Adrenal gland (tissue), 19 donors: Measurements from ENCODE around the gene YWHAB. TPM values are rescaled to one million over a fixed set of nuclear protein-coding genes. Genes with fewer than 3 reads are reported as not detected.
A peak's percentile ranks its signal among the peaks of the same experiment; 100 is the strongest.

Source experiments
- DNase-seq, 7 donors: peaks; one replicate each; pipeline ENCODE4 v3.0.0-alpha.2; 2019 to 2020
- H3K27ac ChIP-seq, 5 donors: fragments of 200-600 bp; sonication (generic) in 4 of 5; 1 replicate in 3 of 5; 2 replicates in 2 of 5; pipeline versions ENCODE4 v1.5.1 to v1.8.0; 2016 to 2020; ENCODE audit warnings: mild to moderate bottlenecking in 1 of 5
- H3K27me3 ChIP-seq: fragments of 200-600 bp; 2 replicates; pipeline ENCODE4 v1.8.0; 2021
- H3K36me3 ChIP-seq, 2 donors: fragments of 200-600 bp; replicated peaks in 1 of 2; 1 replicate in 1 of 2; 2 replicates in 1 of 2; pipeline versions ENCODE4 v1.5.1 to v1.8.0; 2018 to 2022
- H3K4me1 ChIP-seq, 2 donors: fragments of 200-600 bp; replicated peaks in 1 of 2; 1 replicate in 1 of 2; 2 replicates in 1 of 2; pipeline versions ENCODE4 v1.5.1 to v1.8.0; 2018 to 2021
- H3K4me3 ChIP-seq, 4 donors: fragments of 200-600 bp; sonication (generic) in 3 of 4; one replicate each; pipeline ENCODE4 v1.5.1; 2016 to 2018
- H3K9me3 ChIP-seq, 3 donors: fragments of 200-600 bp; sonication (generic) in 1 of 3; replicated peaks in 1 of 3; 1 replicate in 2 of 3; 2 replicates in 1 of 3; pipeline versions ENCODE4 v1.5.1 to v1.8.0; 2016 to 2021
- POLR2A ChIP-seq, 2 donors: fragments of 450-650 bp; IDR thresholded peaks; one replicate each; pipeline ENCODE4 v1.6.1; 2017; ENCODE audit warnings: antibody characterized with exemption in 2 of 2, mild to moderate bottlenecking in 2 of 2, moderate library complexity in 1 of 2
- WGBS, 4 donors: extraction: QIAGEN DNeasy Blood & Tissue Kit in 2 of 4; methylation state at CpG; one replicate each; pipeline versions ENCODE4 v1.1.5 to v1.1.7; 2013 to 2017; 5-methylcytosine and 5-hydroxymethylcytosine counted together
- intact Hi-C, 2 donors: fragments of 100-400 bp; cut with DNase I; formaldehyde crosslinking; loops; one replicate each; pipeline versions ENCODE4 v1.14.1 to v1.15.0; 2022 to 2023
- long read RNA-seq, 10 donors: library from polyadenylated mRNA in 3 of 10; unstranded in 2 of 10; stranded (forward) in 1 of 10; transcript quantifications; one replicate each; pipeline ENCODE4 v2.0.0 and lab custom pipeline, GENCODE V29; 2021 to 2026
- polyA plus RNA-seq, 3 donors: library from polyadenylated mRNA; stranded (reverse); fragments of 200-250 nt in 2 of 3; fragments of 350-450 nt in 1 of 3; fragmentation: Illumina TruSeq in 1 of 3; extraction: RNeasy Lipid Tissue Mini Kit (QIAGEN cat#74804) in 1 of 3; gene quantifications; one replicate each; pipeline ENCODE4 v1.2.3, GENCODE V29; 2013 to 2014
- total RNA-seq, 9 donors: library from RNA; depleted of rRNA in 4 of 9; stranded (reverse); fragments of >200 nt in 4 of 9; fragments of 120-200 nt in 1 of 9; fragmentation: NEBNext Ultra II Directional in 1 of 9; extraction: Animal tissue kit (Norgen Biotek cat#: 25700) in 1 of 9; gene quantifications; one replicate each; pipeline versions ENCODE4 v1.1.0 to v1.2.4, GENCODE V29; 2013 to 2023
- TF ChIP-seq, protein P1 (sequence below), 6 experiments: fragments of 450-650 bp in 4 of 6; fragments of 200-600 bp in 2 of 6; sonication (generic) in 1 of 6; IDR thresholded peaks; 1 replicate in 5 of 6; 2 replicates in 1 of 6; pipeline versions ENCODE4 v1.5.1 to v1.8.0; 2016 to 2021; ENCODE audit warnings: antibody characterized with exemption in 6 of 6, mild to moderate bottlenecking in 2 of 6, moderate library complexity in 1 of 6
- donor health status: healthy with polysubstance abuse.
- donor health status: Bipolar disorder and iron deficiency.
- donor health status: DM: yes; HTN: yes; CAD: no.
- donor health status: DM: no; HTN: no; CAD: no.
- donor health status: DM: no; HTN: no; CAD: no.
- donor health status: DM: yes; HTN: yes; CAD: no.

Gene YWHAB
- 100 to 1,000 TPM; 109 to 207 (median 144) TPM for total RNA-seq
- polyA plus RNA-seq: 100 to 1,000 TPM in 1 of 3 donors, 10 to 100 TPM in 2; 53.1 to 293 (median 74.4) TPM
- long read RNA-seq, donor 1, transcript YWHAB-201 (6 exons, 3,049 nt): major isoform, 76 of 201 reads
- long read RNA-seq, donor 1, transcript YWHAB-202 (7 exons, 3,109 nt): minor isoform, 7 of 201 reads
- long read RNA-seq, donor 1, partial matches to known transcripts: 117 of 201 reads
- long read RNA-seq, donor 1, other reads (novel, unspliced or antisense): 0 of 201 reads
- long read RNA-seq, donor 2, transcript YWHAB-202 (7 exons, 3,109 nt): minor isoform, 7 of 141 reads
- long read RNA-seq, donor 2, transcript YWHAB-201 (6 exons, 3,049 nt): major isoform, 86 of 141 reads
- long read RNA-seq, donor 2, partial matches to known transcripts: 47 of 141 reads
- long read RNA-seq, donor 2, other reads (novel, unspliced or antisense): 0 of 141 reads
- long read RNA-seq, donor 3, transcript YWHAB-202 (7 exons, 3,109 nt): minor isoform, 7 of 153 reads
- long read RNA-seq, donor 3, transcript YWHAB-201 (6 exons, 3,049 nt): major isoform, 90 of 153 reads
- long read RNA-seq, donor 3, partial matches to known transcripts: 55 of 153 reads
- long read RNA-seq, donor 3, other reads (novel, unspliced or antisense): 0 of 153 reads
- long read RNA-seq, donor 4, transcript YWHAB-202 (7 exons, 3,109 nt): minor isoform, 15 of 305 reads
- long read RNA-seq, donor 4, transcript YWHAB-201 (6 exons, 3,049 nt): major isoform, 267 of 305 reads
- long read RNA-seq, donor 4, partial matches to known transcripts: 14 of 305 reads
- long read RNA-seq, donor 4, other reads (novel, unspliced or antisense): 9 of 305 reads
- long read RNA-seq, donor 5, transcript YWHAB-201 (6 exons, 3,049 nt): major isoform, 382 of 430 reads
- long read RNA-seq, donor 5, transcript YWHAB-202 (7 exons, 3,109 nt): minor isoform, 29 of 430 reads
- long read RNA-seq, donor 5, partial matches to known transcripts: 11 of 430 reads
- long read RNA-seq, donor 5, other reads (novel, unspliced or antisense): 7 of 430 reads
- long read RNA-seq, donor 6, transcript YWHAB-201 (6 exons, 3,049 nt): major isoform, 122 of 136 reads
- long read RNA-seq, donor 6, partial matches to known transcripts: 2 of 136 reads
- long read RNA-seq, donor 6, other reads (novel, unspliced or antisense): 7 of 136 reads
- long read RNA-seq, donor 7, transcript YWHAB-201 (6 exons, 3,049 nt): major isoform, 38 of 82 reads
- long read RNA-seq, donor 7, partial matches to known transcripts: 41 of 82 reads
- long read RNA-seq, donor 7, other reads (novel, unspliced or antisense): 0 of 82 reads
- long read RNA-seq, donor 8, transcript YWHAB-202 (7 exons, 3,109 nt): minor isoform, 10 of 188 reads
- long read RNA-seq, donor 8, transcript YWHAB-201 (6 exons, 3,049 nt): major isoform, 138 of 188 reads
- long read RNA-seq, donor 8, partial matches to known transcripts: 40 of 188 reads
- long read RNA-seq, donor 8, other reads (novel, unspliced or antisense): 0 of 188 reads
- long read RNA-seq, donor 9, transcript YWHAB-202 (7 exons, 3,109 nt): minor isoform, 5 of 126 reads
- long read RNA-seq, donor 9, transcript YWHAB-201 (6 exons, 3,049 nt): major isoform, 63 of 126 reads
- long read RNA-seq, donor 9, partial matches to known transcripts: 58 of 126 reads
- long read RNA-seq, donor 9, other reads (novel, unspliced or antisense): 0 of 126 reads
- long read RNA-seq, donor 10, transcript YWHAB-201 (6 exons, 3,049 nt): major isoform, 46 of 412 reads
- long read RNA-seq, donor 10, partial matches to known transcripts: 365 of 412 reads
- long read RNA-seq, donor 10, other reads (novel, unspliced or antisense): 0 of 412 reads

DNA sequence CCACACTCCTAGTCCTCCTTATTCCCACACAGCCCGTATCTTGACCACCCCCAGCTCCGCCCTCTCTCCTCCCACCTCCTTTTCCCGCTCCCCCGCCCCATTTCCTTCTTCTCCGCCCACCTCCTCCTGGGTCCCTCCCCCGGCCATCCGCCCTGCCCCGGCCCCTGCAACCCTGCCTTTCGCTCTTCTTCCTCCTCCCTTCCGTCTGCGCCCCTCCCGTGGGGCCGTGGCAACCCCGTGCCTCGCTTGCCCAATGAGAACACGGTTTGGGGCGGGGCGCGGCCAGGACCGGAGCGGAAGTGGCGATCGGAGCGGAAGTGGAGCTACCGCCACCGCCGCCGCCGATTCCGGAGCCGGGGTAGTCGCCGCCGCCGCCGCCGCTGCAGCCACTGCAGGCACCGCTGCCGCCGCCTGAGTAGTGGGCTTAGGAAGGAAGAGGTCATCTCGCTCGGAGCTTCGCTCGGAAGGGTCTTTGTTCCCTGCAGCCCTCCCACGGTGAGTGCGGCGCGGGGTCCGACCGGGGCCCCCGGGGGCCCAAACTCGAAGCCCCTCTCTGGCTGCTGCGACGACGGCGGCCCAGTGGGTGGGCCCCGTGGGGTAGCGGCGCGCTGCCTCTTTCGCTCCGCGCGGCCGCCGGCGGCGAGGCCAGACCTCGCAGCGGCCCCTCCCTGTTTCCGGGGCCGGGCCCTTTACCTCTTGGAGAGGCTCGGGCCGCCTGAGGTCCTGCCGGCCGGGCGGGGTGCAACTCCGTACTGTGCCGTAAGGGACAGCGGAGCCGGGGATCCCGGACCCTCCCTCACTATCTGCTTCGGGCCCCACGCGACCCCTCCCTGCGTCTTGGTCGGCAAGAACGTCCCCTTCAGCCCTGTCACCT, at the start of gene YWHAB:
Gene YWHAB (plus strand): TSS at position 314 of the 874 bp plus-strand sequence. CDS start 15,829 bp downstream, outside the sequence.
- Histone ChIP-seq H3K9me3 (no peaks in the 10 kb centered on the region), H3K36me3 (no peaks in the 10 kb centered on the region), H3K4me3 (peak within 1 kb of the TSS; percentile 28 to 91 (median 71)), H3K4me1 (peaks cover 36 to 46% of the 10 kb centered on the region in 2 donors), H3K27me3 (no peaks in the 10 kb centered on the region), H3K27ac (peak within 1 kb of the TSS; percentile 88 to 99 (median 96))
- TF ChIP-seq, protein P1, sequence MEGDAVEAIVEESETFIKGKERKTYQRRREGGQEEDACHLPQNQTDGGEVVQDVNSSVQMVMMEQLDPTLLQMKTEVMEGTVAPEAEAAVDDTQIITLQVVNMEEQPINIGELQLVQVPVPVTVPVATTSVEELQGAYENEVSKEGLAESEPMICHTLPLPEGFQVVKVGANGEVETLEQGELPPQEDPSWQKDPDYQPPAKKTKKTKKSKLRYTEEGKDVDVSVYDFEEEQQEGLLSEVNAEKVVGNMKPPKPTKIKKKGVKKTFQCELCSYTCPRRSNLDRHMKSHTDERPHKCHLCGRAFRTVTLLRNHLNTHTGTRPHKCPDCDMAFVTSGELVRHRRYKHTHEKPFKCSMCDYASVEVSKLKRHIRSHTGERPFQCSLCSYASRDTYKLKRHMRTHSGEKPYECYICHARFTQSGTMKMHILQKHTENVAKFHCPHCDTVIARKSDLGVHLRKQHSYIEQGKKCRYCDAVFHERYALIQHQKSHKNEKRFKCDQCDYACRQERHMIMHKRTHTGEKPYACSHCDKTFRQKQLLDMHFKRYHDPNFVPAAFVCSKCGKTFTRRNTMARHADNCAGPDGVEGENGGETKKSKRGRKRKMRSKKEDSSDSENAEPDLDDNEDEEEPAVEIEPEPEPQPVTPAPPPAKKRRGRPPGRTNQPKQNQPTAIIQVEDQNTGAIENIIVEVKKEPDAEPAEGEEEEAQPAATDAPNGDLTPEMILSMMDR (IDR thresholded peaks at IDR 0.05): peak in 5 of 6 experiments; percentile 14 to 42 (median 25)
- TF ChIP-seq POLR2A (IDR thresholded peaks at IDR 0.05): peak; percentile 74 to 76
- 1 to 4% (median 1%) methylated on average over 10 to 88 of the region's 88 CpGs for WGBS, 4 donors
- intact Hi-C loops: no loop called here
- peak; percentile 98 to 99 (median 98) for DNase-seq

- Histone ChIP-seq H3K4me1 (no peaks in the 10 kb centered on the region), H3K27me3 (peaks cover 13% of the 10 kb centered on the region), H3K27ac (no peak overlapping the region), H3K4me3 (no peak overlapping the region), H3K9me3 (no peaks in the 10 kb centered on the region), H3K36me3 (no peaks in the 10 kb centered on the region)
- 84 to 89% (median 85%) methylated on average over 11 to 12 of the region's 12 CpGs for WGBS, 4 donors
- TF ChIP-seq POLR2A (IDR thresholded peaks at IDR 0.05): no peak
- TF ChIP-seq, protein P1 (IDR thresholded peaks at IDR 0.05): no peak
- intact Hi-C loops: no loop called here
- no peak for DNase-seq
Observed at GRCh38 chr20:44836601-44837120, 48.8 kb upstream of the YWHAB start.

DNA sequence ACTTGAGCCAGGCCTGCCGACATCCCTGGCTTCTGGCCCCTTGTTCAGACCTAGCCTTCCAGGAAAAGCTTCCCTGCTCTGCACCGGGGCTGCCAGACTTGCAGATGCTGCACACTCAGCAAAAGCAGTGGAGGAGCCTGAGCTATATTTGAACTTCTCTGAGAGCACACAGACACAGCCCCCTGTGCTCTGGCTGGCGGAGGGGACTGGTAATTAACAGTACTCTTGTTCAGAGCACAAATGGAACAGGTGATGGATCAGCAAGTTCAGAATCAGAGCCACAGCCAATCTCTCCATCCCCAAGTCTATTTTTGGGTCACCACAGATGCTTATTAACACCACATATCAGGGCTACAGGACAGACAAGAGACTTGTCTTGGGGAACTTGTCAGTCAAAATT, 47.6 kb upstream of the YWHAB start:
- Histone ChIP-seq H3K36me3 (no peaks in the 10 kb centered on the region), H3K27ac (no peak overlapping the region), H3K27me3 (peaks cover 13% of the 10 kb centered on the region), H3K4me1 (no peaks in the 10 kb centered on the region), H3K4me3 (no peak overlapping the region), H3K9me3 (no peaks in the 10 kb centered on the region)
- WGBS, 4 donors: 50 to 59% (median 51%) methylated on average over 3 of the region's 3 CpGs
- no peak for TF ChIP-seq POLR2A (IDR thresholded peaks at IDR 0.05)
- TF ChIP-seq, protein P1 (IDR thresholded peaks at IDR 0.05): no peak
- DNase-seq: no peak
- intact Hi-C loops: no loop called here
